Measurements from ENCODE around the gene CAP2. TPM values are rescaled to one million over a fixed set of nuclear protein-coding genes. Genes with fewer than 3 reads are reported as not detected.

CAP2 gene
- total RNA-seq, 1 donor from 2014 or later: 21.8 TPM

DNA sequence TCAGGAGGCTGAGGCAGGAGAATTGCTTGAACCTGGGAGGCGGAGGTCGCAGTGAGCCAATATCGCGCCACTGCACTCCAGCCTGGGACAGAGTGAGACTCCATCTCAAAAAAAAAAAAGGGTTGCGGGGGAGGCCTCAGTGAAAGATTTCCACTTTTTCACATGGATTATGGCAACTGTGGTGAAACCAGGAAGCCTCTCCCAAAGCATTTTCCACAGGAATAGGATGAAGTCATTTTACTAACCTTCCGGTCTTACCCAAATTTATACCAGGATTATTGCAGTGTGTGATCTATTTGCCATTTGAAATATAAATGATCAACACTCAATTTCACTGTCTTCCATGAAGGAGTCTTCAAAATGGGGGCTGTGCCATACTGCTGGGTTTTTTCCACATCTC, 113.1 kb downstream of the CAP2 start:
- no peak for DNase-seq (ENCODE audit: low read depth, low spot score)
- Mint-ChIP-seq H3K27ac (ENCODE audit: unreplicated experiment) (no peak overlapping the region), H3K27me3 (ENCODE audit: low read depth) (no peaks in the 10 kb centered on the region), H3K4me3 (no peak overlapping the region), H3K4me1 (no peaks in the 10 kb centered on the region), H3K36me3 (ENCODE audit: low read depth) (peaks cover 17% of the 10 kb centered on the region), H3K9me3 (peaks cover 2% of the 10 kb centered on the region)
- TF ChIP-seq, protein P1, sequence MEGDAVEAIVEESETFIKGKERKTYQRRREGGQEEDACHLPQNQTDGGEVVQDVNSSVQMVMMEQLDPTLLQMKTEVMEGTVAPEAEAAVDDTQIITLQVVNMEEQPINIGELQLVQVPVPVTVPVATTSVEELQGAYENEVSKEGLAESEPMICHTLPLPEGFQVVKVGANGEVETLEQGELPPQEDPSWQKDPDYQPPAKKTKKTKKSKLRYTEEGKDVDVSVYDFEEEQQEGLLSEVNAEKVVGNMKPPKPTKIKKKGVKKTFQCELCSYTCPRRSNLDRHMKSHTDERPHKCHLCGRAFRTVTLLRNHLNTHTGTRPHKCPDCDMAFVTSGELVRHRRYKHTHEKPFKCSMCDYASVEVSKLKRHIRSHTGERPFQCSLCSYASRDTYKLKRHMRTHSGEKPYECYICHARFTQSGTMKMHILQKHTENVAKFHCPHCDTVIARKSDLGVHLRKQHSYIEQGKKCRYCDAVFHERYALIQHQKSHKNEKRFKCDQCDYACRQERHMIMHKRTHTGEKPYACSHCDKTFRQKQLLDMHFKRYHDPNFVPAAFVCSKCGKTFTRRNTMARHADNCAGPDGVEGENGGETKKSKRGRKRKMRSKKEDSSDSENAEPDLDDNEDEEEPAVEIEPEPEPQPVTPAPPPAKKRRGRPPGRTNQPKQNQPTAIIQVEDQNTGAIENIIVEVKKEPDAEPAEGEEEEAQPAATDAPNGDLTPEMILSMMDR (conservative IDR thresholded peaks at IDR 0.05): no peak

DNA sequence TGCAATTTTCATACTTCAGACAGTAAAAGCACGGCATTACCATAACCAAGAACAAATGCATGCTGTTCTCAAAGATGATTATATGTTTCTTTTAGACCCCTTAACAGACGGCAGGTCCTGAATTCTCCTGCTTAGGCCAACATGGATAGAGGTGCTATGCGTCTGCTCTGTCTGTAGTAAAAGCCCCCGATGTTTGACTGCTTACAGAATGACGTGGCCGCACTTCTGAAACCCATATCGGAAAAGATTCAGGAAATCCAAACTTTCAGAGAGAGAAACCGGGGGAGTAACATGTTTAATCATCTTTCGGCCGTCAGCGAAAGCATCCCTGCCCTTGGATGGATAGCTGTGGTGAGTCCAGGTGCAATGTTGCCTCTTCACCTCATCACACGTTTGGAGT, 113.6 kb downstream of the CAP2 start:
- Mint-ChIP-seq H3K27me3 (ENCODE audit: low read depth) (no peaks in the 10 kb centered on the region), H3K4me1 (no peaks in the 10 kb centered on the region), H3K9me3 (peaks cover 2% of the 10 kb centered on the region), H3K27ac (ENCODE audit: unreplicated experiment) (no peak overlapping the region), H3K4me3 (no peak overlapping the region), H3K36me3 (ENCODE audit: low read depth) (peaks cover 17% of the 10 kb centered on the region)
- DNase-seq (ENCODE audit: low read depth, low spot score): no peak
- TF ChIP-seq, protein P1 (conservative IDR thresholded peaks at IDR 0.05): no peak

DNA sequence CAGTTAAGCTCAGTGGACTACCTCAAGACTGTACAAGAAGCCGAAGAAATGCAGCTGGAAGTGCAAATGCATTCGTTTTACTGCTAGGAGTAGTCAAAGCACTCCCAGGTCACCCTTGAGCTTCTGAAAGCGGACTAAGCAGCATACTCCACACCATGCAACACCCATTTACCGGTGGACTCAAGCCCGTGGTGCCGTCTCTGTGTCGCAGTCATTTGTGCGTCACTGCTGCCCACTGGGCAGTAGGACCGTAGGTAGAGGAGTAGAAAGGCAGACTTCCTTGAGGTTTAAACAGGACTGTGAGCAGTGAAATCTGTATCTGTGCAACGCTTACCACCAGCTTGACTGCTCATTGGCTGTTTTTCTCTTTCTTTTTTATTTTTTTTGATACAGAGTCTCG, 117.7 kb downstream of the CAP2 start:
- Mint-ChIP-seq H3K27ac (ENCODE audit: unreplicated experiment) (no peak overlapping the region), H3K36me3 (ENCODE audit: low read depth) (peaks cover 15% of the 10 kb centered on the region), H3K4me1 (no peaks in the 10 kb centered on the region), H3K27me3 (ENCODE audit: low read depth) (no peaks in the 10 kb centered on the region), H3K4me3 (no peak overlapping the region), H3K9me3 (no peaks in the 10 kb centered on the region)
- DNase-seq (ENCODE audit: low read depth, low spot score): no peak
- TF ChIP-seq, protein P1 (conservative IDR thresholded peaks at IDR 0.05): no peak

DNA sequence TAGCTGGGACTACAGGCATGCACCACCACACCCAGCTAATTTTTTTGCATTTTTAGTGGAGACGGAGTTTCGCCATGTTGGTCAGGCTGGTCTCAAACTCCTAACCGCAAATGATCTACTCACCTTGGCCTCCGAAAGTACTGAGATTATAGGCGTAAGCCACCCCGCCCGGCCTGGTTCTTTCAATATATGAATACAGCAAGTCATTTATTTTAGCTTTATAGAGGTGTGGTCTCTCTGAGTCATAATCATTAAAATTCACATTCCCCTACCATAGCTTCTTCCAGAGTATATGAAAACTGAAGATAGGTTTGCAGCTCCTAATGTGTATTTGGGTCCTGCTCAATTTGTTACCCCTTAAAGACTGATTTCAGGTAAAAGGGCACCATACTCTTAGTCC, 118.2 kb downstream of the CAP2 start:
- Mint-ChIP-seq H3K27me3 (ENCODE audit: low read depth) (no peaks in the 10 kb centered on the region), H3K36me3 (ENCODE audit: low read depth) (peaks cover 14% of the 10 kb centered on the region), H3K4me3 (no peak overlapping the region), H3K4me1 (no peaks in the 10 kb centered on the region), H3K27ac (ENCODE audit: unreplicated experiment) (no peak overlapping the region), H3K9me3 (no peaks in the 10 kb centered on the region)
- no peak for DNase-seq (ENCODE audit: low read depth, low spot score)
- TF ChIP-seq, protein P1 (conservative IDR thresholded peaks at IDR 0.05): no peak

DNA sequence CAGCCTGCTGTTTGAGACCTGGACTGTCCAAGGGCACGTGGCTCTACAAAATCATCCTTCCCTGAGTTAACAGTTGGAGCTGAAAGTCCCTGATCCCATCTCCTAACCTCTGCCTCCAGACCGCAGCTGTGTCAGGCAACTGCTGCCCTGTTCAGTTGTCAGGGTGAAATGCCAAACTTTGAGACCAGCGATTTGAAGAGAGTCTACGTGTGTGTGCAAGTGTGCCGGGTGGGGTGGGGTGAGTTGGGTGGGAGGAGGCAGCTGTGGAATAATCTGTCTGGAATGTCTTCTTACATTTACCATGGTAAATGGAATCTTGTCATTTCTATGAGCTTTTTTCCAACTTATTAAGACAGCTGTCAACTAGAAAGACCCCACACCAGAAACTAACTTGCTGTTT, 125.7 kb downstream of the CAP2 start:
- TF ChIP-seq, protein P1 (conservative IDR thresholded peaks at IDR 0.05): no peak
- Mint-ChIP-seq H3K27me3 (ENCODE audit: low read depth) (no peaks in the 10 kb centered on the region), H3K27ac (ENCODE audit: unreplicated experiment) (no peak overlapping the region), H3K4me3 (no peak overlapping the region), H3K36me3 (ENCODE audit: low read depth) (peaks cover 10% of the 10 kb centered on the region), H3K9me3 (no peaks in the 10 kb centered on the region), H3K4me1 (no peaks in the 10 kb centered on the region)
- no peak for DNase-seq (ENCODE audit: low read depth, low spot score)

DNA sequence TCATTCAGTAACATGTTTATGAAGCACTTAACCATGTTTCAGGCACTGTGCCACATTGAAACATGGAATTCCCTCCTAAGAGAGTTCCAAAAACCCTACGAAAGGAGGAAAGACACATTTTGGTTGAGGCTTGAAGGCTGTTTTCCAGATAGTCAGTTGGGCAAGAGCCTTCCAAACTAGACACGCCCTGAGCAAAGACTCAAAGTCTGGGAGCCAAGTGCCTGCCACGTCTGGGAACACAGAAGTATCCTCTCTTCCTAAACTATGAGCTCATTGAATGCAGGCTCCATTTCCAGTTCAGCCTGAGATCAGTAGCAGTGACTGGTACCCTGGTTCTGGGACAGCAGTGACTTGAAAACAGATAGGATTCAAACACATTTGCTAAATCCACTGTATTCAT, 132.2 kb downstream of the CAP2 start:
- H3K27me3 Mint-ChIP-seq (ENCODE audit: low read depth): no peaks in the 10 kb centered on the region
- H3K27ac Mint-ChIP-seq (ENCODE audit: unreplicated experiment): no peak overlapping the region
- H3K9me3 Mint-ChIP-seq: peaks cover 2% of the 10 kb centered on the region
- H3K36me3 Mint-ChIP-seq (ENCODE audit: low read depth): peaks cover 14% of the 10 kb centered on the region
- TF ChIP-seq, protein P1 (conservative IDR thresholded peaks at IDR 0.05): no peak
- H3K4me1 Mint-ChIP-seq: no peaks in the 10 kb centered on the region
- H3K4me3 Mint-ChIP-seq: no peak overlapping the region
- DNase-seq (ENCODE audit: low read depth, low spot score): no peak

Data from neural crest cell (in vitro differentiated cells).